ENCODE results near the gene PARD3. TPM values are rescaled to one million over a fixed set of nuclear protein-coding genes. Genes with fewer than 3 reads are reported as not detected.

The PARD3 gene
- total and polyA plus RNA-seq, 7 donors, result 20.2 to 84.4 (median 53.4) TPM

DNA sequence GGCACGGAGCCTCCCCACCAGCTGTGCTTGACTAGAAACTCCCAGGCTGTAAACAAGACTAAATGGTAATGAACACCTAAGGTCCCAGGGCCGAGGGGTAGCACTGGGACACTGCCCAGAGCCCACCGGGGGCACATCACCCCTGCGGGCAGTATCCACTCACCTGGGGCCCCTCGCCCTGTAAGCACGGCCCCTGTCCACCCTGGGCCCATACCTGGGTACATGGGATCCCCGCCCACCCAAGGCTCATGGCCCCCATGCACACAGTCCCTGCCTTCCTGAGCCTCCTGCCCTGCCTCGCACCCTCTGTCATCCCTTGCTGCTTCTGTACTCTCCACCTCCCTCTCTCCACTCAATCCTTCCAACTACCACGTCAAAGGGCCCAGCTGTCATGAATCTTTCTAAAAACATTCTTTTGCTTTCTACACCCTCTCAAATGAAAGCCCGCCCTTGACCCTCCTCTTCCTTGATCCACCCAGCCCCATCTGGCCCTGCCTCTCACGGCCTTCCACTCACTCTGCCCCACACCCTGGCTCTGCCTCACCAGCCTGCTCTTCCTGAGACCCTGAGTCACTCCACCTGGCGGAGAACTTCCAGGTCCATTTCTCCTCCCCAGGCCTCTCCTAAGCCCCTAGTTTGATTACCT lies 173.1 kb downstream of the PARD3 start:
- no peak for DNase-seq
- no peaks in the 10 kb centered on the region for H3K36me3 ChIP-seq (ENCODE audit: insufficient read depth in 1 of 2, low read depth in 1 of 2)
- H3K27ac ChIP-seq, result no peak overlapping the region
- TF ChIP-seq CTCF (IDR thresholded peaks at IDR 0.05), result no peak
- peak in 1 of 4 donors; percentile 28 for ATAC-seq
- WGBS, 3 donors, result 81 to 92% (median 84%) methylated on average over 12 of the region's 12 CpGs
- H3K9me3 ChIP-seq, result no peaks in the 10 kb centered on the region
- peaks cover 28% of the 10 kb centered on the region for H3K4me1 ChIP-seq
- no peaks in the 10 kb centered on the region for H3K27me3 ChIP-seq (ENCODE audit: insufficient read depth in 3 of 3, low read length in 2 of 3)
- H3K4me3 ChIP-seq, result no peak overlapping the region
- intact Hi-C loops (cut with DNase I), result no loop called here

DNA sequence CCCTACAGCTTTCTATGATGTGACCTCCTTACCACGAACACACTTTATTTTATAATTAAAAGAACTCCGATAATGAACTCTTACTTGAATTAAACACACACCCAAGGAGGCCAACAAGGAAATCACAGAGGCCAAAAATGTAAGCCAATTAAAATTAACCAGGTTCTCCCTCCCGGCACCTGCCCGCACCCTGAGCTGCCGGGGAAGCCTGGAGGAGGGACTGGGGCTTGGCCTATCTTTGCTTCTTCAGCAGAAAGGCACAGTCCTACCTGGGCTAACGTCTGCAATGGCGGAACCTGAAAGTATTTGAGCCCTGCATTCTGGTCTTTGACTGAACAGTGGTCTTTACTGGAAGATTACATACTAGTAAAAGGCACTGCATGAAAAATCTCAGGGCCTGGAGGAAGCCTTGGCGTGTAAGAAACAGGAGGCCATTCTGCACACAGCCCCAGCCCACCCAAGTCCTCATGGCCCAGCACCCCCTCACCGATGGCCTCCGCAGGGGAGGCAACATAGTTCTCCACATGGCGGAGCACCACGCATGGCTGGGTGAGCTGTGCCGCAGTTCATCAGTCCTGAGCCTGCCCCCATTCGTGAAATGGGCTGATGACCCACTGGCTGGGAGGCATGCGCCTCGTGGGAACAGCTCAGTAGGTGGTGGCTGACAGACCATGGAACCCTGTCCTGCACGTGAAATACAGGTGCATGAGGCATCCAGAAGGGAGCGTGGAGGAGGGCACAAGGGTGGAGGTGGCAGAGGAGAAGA lies 173.8 kb downstream of the PARD3 start:
- Histone ChIP-seq H3K36me3 (ENCODE audit: insufficient read depth in 1 of 2, low read depth in 1 of 2) (no peaks in the 10 kb centered on the region), H3K27me3 (ENCODE audit: insufficient read depth in 3 of 3, low read length in 2 of 3) (no peaks in the 10 kb centered on the region), H3K27ac (no peak overlapping the region), H3K4me3 (no peak overlapping the region), H3K9me3 (no peaks in the 10 kb centered on the region), H3K4me1 (peaks cover 28% of the 10 kb centered on the region)
- intact Hi-C loops (cut with DNase I), result no loop called here
- 91 to 95% (median 93%) methylated on average over 18 of the region's 18 CpGs for WGBS, 3 donors
- TF ChIP-seq CTCF (IDR thresholded peaks at IDR 0.05), result no peak
- DNase-seq, result no peak
- ATAC-seq, result no peak

DNA sequence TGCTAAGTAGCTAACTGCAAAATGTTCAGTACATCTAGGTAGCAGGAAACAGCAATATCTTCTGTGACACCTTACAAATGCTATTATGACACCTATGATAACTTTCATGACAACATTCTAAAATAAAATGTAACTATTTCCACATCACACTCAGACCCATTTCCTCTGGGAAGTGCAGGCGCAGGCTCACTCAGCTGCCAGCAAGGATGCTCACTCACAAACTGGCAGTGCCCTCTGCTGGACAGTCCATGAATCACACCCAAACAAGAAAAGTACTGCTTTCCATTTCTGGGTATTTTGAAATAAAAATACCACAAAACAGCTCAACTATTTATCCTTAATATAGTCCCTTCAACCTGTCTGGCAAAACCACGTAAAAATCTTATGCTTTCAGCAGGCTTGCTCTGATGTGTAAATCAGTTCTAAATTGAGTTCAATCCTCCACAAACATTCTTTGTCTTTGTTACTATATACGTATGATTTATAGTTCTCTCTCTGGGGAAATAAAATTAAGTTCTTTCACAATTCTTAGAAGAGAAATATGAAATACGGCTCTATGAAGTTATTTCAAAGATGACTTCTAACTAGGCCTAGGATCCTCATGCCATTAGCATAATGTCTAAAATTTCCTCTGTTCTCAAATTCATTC lies 176.6 kb downstream of the PARD3 start:
- no peaks in the 10 kb centered on the region for H3K27me3 ChIP-seq (ENCODE audit: insufficient read depth in 3 of 3, low read length in 2 of 3)
- DNase-seq (peak; percentile 83 to 90), ATAC-seq (peak; percentile 78 to 88 (median 82))
- 27 to 38% (median 30%) methylated on average over 4 of the region's 4 CpGs for WGBS, 3 donors
- H3K9me3 ChIP-seq, result no peaks in the 10 kb centered on the region
- peak; percentile 97 for TF ChIP-seq CTCF (IDR thresholded peaks at IDR 0.05)
- no peak overlapping the region for H3K27ac ChIP-seq
- H3K4me1 ChIP-seq, result peaks cover 35% of the 10 kb centered on the region
- no peak overlapping the region for H3K4me3 ChIP-seq
- no peaks in the 10 kb centered on the region for H3K36me3 ChIP-seq (ENCODE audit: insufficient read depth in 1 of 2, low read depth in 1 of 2)
- intact Hi-C loops (cut with DNase I), result loop anchor here (5.0 to 10.0 kb wide), 5 partner anchors 111 to 1446 kb away; partner anchors contain the start of gene NRP1 (in 1 of the 2)

GRCh38 chr10:34637418-34637911 lies 177.6 kb downstream of the PARD3 start:
- DNase-seq (peak; percentile 64 to 73), ATAC-seq (peak; percentile 67 to 81 (median 72))
- Histone ChIP-seq H3K27me3 (ENCODE audit: insufficient read depth in 3 of 3, low read length in 2 of 3) (no peaks in the 10 kb centered on the region), H3K4me1 (peaks cover 35% of the 10 kb centered on the region), H3K9me3 (no peaks in the 10 kb centered on the region), H3K27ac (no peak overlapping the region), H3K36me3 (ENCODE audit: insufficient read depth in 1 of 2, low read depth in 1 of 2) (no peaks in the 10 kb centered on the region), H3K4me3 (no peak overlapping the region)
- TF ChIP-seq CTCF (IDR thresholded peaks at IDR 0.05), result peak; percentile 96
- 31 to 36% (median 32%) methylated on average over 9 of the region's 9 CpGs for whole genome bisulfite sequencing, 3 donors
- intact Hi-C loops (cut with DNase I), result loop anchor here (2.0 to 10.0 kb wide), 6 partner anchors 110 to 1445 kb away; partner anchors contain the start of gene NRP1 (in 1 of the 2)
